Measurements from ENCODE around the gene ANO8. TPM values are rescaled to one million over a fixed set of nuclear protein-coding genes. Genes with fewer than 3 reads are reported as not detected.

ANO8 gene
- total RNA-seq, 4 donors from 2014 or later: 1.3 to 6.2 (median 4.2) TPM

DNA sequence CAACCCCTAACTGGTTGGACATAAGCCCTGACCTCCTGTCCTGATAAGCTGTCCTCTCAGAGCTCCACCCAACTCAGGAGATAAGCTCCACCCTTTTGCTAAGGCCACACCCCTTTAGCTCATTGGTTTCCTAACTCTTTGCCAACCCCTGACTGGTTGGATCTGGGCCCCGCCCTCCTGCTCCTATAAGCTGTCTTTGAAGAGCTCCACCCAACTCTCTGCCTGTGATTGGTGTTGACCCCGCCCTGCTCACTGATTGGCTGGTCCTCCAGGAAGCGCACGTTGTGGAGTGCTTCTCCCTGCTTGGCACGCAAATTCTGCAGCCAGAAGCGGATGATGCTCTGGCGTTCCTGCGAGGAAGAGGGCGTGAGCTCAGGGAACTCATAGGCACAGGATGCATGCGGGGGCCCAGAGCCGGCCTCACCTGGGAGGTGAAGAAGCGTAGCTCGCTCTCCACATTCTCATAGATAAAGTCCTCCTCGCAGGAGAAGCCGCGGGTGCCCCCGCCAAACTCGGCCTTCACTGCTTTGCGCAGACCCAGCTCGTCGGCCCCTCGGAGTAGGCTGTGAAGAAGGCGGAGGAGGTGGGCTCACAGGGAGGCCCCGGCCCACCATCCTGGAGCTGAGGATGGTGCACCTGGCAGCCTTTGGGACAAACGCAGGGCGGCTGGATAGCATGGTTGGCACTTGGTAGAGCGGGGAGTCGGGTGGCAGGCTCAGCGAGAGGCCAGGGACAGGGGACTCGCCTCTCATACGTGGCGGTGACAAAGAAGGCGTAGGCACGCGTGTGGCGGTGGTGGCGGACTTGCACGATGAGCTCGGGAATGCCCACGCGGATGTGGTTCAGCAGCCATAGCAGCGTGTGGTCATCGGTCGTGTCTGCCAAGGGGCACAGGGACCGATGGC is 1.7 kb downstream of the ANO8 start:
- H3K27ac ChIP-seq: no peak overlapping the region
- peaks cover 0 to 55% (median 27%) of the 10 kb centered on the region in 3 donors for H3K4me1 ChIP-seq
- H3K27me3 ChIP-seq: peaks cover 30% of the 10 kb centered on the region
- WGBS, 2 donors (ENCODE audit: low coverage in 1 of 2): 98 to 100% methylated on average over 1 to 14 of the region's 45 CpGs
- H3K9me3 ChIP-seq: no peaks in the 10 kb centered on the region
- H3K4me3 ChIP-seq: no peak overlapping the region
- TF ChIP-seq, protein P1, sequence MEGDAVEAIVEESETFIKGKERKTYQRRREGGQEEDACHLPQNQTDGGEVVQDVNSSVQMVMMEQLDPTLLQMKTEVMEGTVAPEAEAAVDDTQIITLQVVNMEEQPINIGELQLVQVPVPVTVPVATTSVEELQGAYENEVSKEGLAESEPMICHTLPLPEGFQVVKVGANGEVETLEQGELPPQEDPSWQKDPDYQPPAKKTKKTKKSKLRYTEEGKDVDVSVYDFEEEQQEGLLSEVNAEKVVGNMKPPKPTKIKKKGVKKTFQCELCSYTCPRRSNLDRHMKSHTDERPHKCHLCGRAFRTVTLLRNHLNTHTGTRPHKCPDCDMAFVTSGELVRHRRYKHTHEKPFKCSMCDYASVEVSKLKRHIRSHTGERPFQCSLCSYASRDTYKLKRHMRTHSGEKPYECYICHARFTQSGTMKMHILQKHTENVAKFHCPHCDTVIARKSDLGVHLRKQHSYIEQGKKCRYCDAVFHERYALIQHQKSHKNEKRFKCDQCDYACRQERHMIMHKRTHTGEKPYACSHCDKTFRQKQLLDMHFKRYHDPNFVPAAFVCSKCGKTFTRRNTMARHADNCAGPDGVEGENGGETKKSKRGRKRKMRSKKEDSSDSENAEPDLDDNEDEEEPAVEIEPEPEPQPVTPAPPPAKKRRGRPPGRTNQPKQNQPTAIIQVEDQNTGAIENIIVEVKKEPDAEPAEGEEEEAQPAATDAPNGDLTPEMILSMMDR (IDR thresholded peaks at IDR 0.05): no peak
- TF ChIP-seq POLR2AphosphoS5 (IDR thresholded peaks at IDR 0.05) (no peak), POLR2A (IDR thresholded peaks at IDR 0.05) (no peak), EP300 (IDR thresholded peaks at IDR 0.05) (no peak)
- peaks cover 0 to 22% of the 10 kb centered on the region in 2 donors for H3K36me3 ChIP-seq
- ATAC-seq: no peak

GRCh38 chr19:17332360-17332676 is 2.3 kb downstream of the ANO8 start:
- H3K27ac ChIP-seq: no peak overlapping the region
- no peak overlapping the region for H3K4me3 ChIP-seq
- peaks cover 0 to 22% of the 10 kb centered on the region in 2 donors for H3K36me3 ChIP-seq
- no peak for ATAC-seq
- no peak for TF ChIP-seq POLR2A (IDR thresholded peaks at IDR 0.05)
- no peak for TF ChIP-seq POLR2AphosphoS5 (IDR thresholded peaks at IDR 0.05)
- TF ChIP-seq, protein P1 (IDR thresholded peaks at IDR 0.05): no peak
- TF ChIP-seq EP300 (IDR thresholded peaks at IDR 0.05): no peak
- 85 to 100% methylated on average over 2 to 4 of the region's 8 CpGs for WGBS, 2 donors (ENCODE audit: low coverage in 1 of 2)
- H3K9me3 ChIP-seq: no peaks in the 10 kb centered on the region
- peaks cover 30% of the 10 kb centered on the region for H3K27me3 ChIP-seq
- H3K4me1 ChIP-seq: peaks cover 0 to 56% (median 24%) of the 10 kb centered on the region in 3 donors

- H3K27ac ChIP-seq: no peak overlapping the region
- H3K4me3 ChIP-seq: no peak overlapping the region
- H3K36me3 ChIP-seq: peaks cover 0 to 22% of the 10 kb centered on the region in 2 donors
- H3K9me3 ChIP-seq: no peaks in the 10 kb centered on the region
- ATAC-seq: no peak
- WGBS, 2 donors (ENCODE audit: low coverage in 1 of 2): 93 to 100% methylated on average over 1 to 6 of the region's 13 CpGs
- peaks cover 0 to 65% (median 24%) of the 10 kb centered on the region in 3 donors for H3K4me1 ChIP-seq
- H3K27me3 ChIP-seq: peaks cover 30% of the 10 kb centered on the region
- TF ChIP-seq, protein P1 (IDR thresholded peaks at IDR 0.05): no peak
- TF ChIP-seq EP300 (IDR thresholded peaks at IDR 0.05) (no peak), POLR2AphosphoS5 (IDR thresholded peaks at IDR 0.05) (no peak), POLR2A (IDR thresholded peaks at IDR 0.05) (no peak)
These were observed 3.6 kb downstream of the ANO8 start for GRCh38 chr19:17331045-17331558.

DNA sequence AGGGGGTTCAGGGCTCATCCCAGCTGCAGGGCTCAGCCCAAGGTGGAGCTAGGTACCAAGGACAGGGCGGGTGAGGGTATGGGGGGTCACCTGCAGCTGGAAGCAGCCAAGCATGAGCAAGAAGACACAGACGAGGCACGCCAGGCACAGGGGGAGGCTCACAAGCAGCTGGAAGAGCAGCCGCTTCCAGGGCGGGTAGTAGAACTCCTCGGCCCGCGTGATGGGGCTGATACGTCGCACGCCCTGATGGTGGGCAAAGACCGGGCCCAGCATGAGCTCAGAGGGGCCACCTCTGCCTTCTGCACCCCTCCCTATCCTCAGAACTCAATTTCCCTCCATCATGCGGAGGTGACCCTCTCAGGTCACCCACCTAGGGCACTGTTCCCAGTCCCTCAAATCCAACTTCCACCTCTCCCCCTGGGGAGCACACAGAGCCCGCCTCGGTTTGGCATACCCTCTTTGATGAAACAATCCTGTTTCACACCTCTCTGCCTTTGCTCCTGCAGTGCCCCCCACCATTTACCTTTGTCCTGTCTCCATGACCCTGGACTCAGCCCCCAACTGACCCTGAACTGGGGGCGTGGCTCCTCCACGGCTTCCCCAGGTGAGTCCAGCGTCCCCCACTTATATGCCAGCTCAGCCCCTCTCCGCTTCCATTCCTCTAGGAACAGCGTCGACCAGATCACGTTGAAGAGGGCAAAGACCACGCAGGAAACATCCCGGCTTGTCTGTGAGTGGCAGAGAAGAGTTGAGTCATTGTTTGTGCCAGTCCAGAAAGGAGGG is 4.2 kb downstream of the ANO8 start:
- Histone ChIP-seq H3K4me1 (peaks cover 0 to 59% (median 23%) of the 10 kb centered on the region in 3 donors), H3K36me3 (peaks cover 0 to 22% of the 10 kb centered on the region in 2 donors), H3K4me3 (no peak overlapping the region), H3K27me3 (peaks cover 30% of the 10 kb centered on the region), H3K9me3 (no peaks in the 10 kb centered on the region), H3K27ac (no peak overlapping the region)
- 92% methylated on average over 16 of the region's 24 CpGs; no CpG with 5 or more reads in 1 of the 2 donors for WGBS, 2 donors (ENCODE audit: low coverage in 1 of 2)
- ATAC-seq: no peak
- TF ChIP-seq EP300 (IDR thresholded peaks at IDR 0.05): no peak
- TF ChIP-seq, protein P1 (IDR thresholded peaks at IDR 0.05): no peak
